Loucy (cell line): ENCODE results near the gene RETREG3.
A peak's percentile ranks its signal among the peaks of the same experiment; 100 is the strongest.
"Not testable (repeated sequence)": the region's sequence is repeated elsewhere in the genome, so short reads cannot be mapped to it uniquely, and the experiment has no call there.

Experiments
- H2AFZ ChIP-seq: fragments of 200-600 bp; sonication (generic); 2 replicates; pipeline ENCODE4 v1.6.0; 2016; ENCODE audit warnings: antibody characterized with exemption, mild to moderate bottlenecking, low read length, moderate library complexity
- H3F3A ChIP-seq: fragments of 200-600 bp; 2 replicates; pipeline ENCODE4 v1.6.0; 2016; ENCODE audit warnings: antibody characterized with exemption, low read depth, mild to moderate bottlenecking
- H3K27me3 ChIP-seq: fragments of 200-600 bp; sonication (generic); 2 replicates; pipeline ENCODE4 v1.6.1; 2014; ENCODE audit warnings: low read length, mild to moderate bottlenecking; ENCODE audit not compliant: insufficient read depth, poor library complexity, severe bottlenecking
- H3K36me3 ChIP-seq: fragments of 200-600 bp; sonication (generic); 2 replicates; pipeline ENCODE4 v1.6.1; 2016; ENCODE audit warnings: low read length; ENCODE audit not compliant: insufficient read depth
- H3K4me1 ChIP-seq: fragments of 200-600 bp; sonication (generic); 2 replicates; pipeline ENCODE4 v1.5.1; 2014; ENCODE audit warnings: low read length, mild to moderate bottlenecking; ENCODE audit not compliant: insufficient read depth, poor library complexity, severe bottlenecking
- H3K4me2 ChIP-seq: fragments of 200-600 bp; sonication (generic); 2 replicates; pipeline ENCODE4 v1.6.0; 2014; ENCODE audit warnings: antibody characterized with exemption, low read length, low read depth, mild to moderate bottlenecking; ENCODE audit not compliant: poor library complexity, severe bottlenecking
- H3K4me3 ChIP-seq: fragments of 200-600 bp; sonication (generic); 2 replicates; pipeline ENCODE4 v1.5.1; 2014; ENCODE audit warnings: low read length, mild to moderate bottlenecking, mixed read lengths; ENCODE audit not compliant: poor library complexity, severe bottlenecking
- H3K79me2 ChIP-seq: fragments of 200-600 bp; sonication (generic); 2 replicates; pipeline ENCODE4 v1.6.1; 2014; ENCODE audit warnings: low read length; ENCODE audit not compliant: insufficient read depth
- H3K9ac ChIP-seq: fragments of 200-600 bp; sonication (generic); 2 replicates; pipeline ENCODE4 v1.6.0; 2014; ENCODE audit warnings: mild to moderate bottlenecking, low read depth, low read length, moderate library complexity; ENCODE audit not compliant: poor library complexity, severe bottlenecking
- H3K9me2 ChIP-seq: fragments of 200-600 bp; sonication (generic); replicated peaks from 2 replicates; pipeline ENCODE4 v1.6.1; 2016; ENCODE audit warnings: low read depth, low read length, mixed read lengths
- H3K9me3 ChIP-seq: fragments of 200-600 bp; sonication (generic); 2 replicates; pipeline ENCODE4 v1.6.1; 2014; ENCODE audit warnings: mild to moderate bottlenecking, antibody characterized with exemption, low read length, low read depth; ENCODE audit not compliant: insufficient read depth
- H4K20me1 ChIP-seq: fragments of 200-600 bp; sonication (generic); 2 replicates; pipeline ENCODE4 v1.6.0; 2014; ENCODE audit warnings: antibody characterized with exemption, low read length, mild to moderate bottlenecking; ENCODE audit not compliant: insufficient read depth, poor library complexity, severe bottlenecking
- EZH2phosphoT487 ChIP-seq: fragments of 200-600 bp; IDR thresholded peaks from 2 replicates; pipeline ENCODE4 v1.6.1; 2018; ENCODE audit warnings: antibody characterized with exemption, mild to moderate bottlenecking, moderate library complexity, borderline replicate concordance
- TF ChIP-seq, protein P1 (sequence below): fragments of 200-600 bp; sonication (generic); conservative IDR thresholded peaks from 2 replicates; pipeline ENCODE4 v1.5.1; 2014; ENCODE audit warnings: mild to moderate bottlenecking, antibody characterized with exemption, low read length

RETREG3 gene

DNA sequence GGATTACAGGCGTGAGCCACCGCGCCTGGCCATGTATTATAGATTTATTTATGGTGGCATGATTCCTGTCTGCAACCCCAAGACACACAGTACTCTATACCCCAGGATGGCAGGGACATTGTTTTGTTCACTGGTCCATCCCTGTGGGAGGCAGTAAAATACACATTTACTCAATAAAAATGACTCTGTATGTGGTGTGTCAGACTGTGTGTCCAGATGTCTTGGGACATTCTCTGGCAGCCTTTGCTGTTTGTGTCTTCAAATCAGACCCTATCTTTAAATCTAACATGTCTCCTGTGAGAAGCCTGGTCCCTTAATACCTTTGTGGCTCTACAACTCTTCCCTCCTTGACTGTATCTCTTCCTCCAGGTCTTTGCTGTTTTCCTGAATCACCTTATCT lies 48.9 kb downstream of the RETREG3 start:
- Histone ChIP-seq H3K4me1 (peaks cover 20% of the 10 kb centered on the region), H3K9me2 (no peaks in the 10 kb centered on the region), H3K9ac (peak overlapping the region; percentile 22), H3K4me2 (peak overlapping the region; percentile 4), H3K9me3 (no peaks in the 10 kb centered on the region), H3K4me3 (no peak overlapping the region), H2AFZ (no peak overlapping the region), H3K36me3 (peaks cover 6% of the 10 kb centered on the region; the same call in 1 of the 2 replicates), H3K79me2 (peaks cover 39% of the 10 kb centered on the region), H3K27me3 (no peaks in the 10 kb centered on the region), H4K20me1 (peaks cover 9% of the 10 kb centered on the region), H3F3A (0 out of 2 replicates have a peak, but pooled peaks cover 6% of the 10 kb centered on the region)
- no peak for TF ChIP-seq EZH2phosphoT487
- TF ChIP-seq, protein P1, sequence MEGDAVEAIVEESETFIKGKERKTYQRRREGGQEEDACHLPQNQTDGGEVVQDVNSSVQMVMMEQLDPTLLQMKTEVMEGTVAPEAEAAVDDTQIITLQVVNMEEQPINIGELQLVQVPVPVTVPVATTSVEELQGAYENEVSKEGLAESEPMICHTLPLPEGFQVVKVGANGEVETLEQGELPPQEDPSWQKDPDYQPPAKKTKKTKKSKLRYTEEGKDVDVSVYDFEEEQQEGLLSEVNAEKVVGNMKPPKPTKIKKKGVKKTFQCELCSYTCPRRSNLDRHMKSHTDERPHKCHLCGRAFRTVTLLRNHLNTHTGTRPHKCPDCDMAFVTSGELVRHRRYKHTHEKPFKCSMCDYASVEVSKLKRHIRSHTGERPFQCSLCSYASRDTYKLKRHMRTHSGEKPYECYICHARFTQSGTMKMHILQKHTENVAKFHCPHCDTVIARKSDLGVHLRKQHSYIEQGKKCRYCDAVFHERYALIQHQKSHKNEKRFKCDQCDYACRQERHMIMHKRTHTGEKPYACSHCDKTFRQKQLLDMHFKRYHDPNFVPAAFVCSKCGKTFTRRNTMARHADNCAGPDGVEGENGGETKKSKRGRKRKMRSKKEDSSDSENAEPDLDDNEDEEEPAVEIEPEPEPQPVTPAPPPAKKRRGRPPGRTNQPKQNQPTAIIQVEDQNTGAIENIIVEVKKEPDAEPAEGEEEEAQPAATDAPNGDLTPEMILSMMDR = no peak

DNA sequence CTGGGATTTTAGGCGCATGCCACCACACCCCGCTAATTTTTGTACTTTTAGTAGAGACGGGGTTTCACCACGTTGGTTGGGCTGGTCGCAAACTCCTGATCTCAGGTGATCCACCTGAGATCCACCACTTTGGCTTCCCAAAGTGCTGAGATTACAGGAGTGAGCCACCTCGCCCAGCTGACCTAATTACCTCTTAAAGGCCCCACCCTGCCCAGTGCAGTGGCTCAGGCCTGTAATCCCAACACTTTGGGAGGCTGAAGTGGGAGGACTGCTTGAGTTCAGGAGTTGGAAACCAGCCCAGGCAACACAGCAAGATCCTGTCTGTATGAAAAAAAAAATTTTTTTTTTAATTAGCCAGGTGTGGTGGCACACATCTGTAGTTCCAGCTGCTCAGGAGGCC lies 50.1 kb downstream of the RETREG3 start:
- Histone ChIP-seq H3K4me1 (peaks cover 21% of the 10 kb centered on the region), H3K4me2 (no peak overlapping the region), H3K79me2 (peaks cover 42% of the 10 kb centered on the region), H4K20me1 (peaks cover 11% of the 10 kb centered on the region), H3K9ac (no peak overlapping the region), H3K36me3 (no peaks in the 10 kb centered on the region), H3K9me2 (no peaks in the 10 kb centered on the region), H3K9me3 (no peaks in the 10 kb centered on the region), H3K4me3 (no peak overlapping the region), H3F3A (0 out of 2 replicates have a peak, but pooled peaks cover 6% of the 10 kb centered on the region), H2AFZ (no peak overlapping the region), H3K27me3 (no peaks in the 10 kb centered on the region)
- no peak for TF ChIP-seq EZH2phosphoT487
- TF ChIP-seq, protein P1 = no peak

DNA sequence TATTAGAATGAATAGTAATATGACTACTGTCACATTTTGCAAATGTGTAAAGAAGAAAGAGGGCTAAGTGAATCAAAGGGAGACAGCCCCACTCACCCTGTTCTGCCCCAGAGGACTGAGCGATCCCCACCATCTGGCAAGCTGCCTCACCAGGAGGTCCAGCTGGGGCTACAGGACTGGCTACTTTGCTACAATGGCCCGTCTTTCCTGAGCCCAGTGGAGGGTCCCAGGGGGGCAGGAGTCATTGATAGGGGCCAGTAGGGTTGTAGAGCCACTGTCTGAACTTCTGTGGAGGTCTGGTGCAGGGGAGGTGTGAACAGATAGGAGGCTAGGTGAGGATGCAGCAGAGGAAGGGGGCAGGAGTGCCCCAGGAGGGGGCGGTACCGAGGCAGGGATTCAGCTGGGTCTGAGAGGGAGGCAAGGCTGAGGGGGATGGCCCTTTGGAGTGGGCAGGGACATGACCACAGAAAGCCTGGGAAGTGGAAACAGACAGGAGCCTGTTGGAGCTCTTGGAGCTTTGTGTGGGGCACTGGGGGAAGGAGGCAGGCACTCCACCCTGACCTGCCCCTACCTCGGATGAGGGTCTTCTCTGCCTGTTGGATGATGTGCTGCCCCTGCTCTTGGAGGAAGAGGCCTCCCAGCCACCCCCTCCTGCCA lies 53.1 kb downstream of the RETREG3 start:
- TF ChIP-seq, protein P1 = peak; percentile 41
- H2AFZ ChIP-seq, H3F3A ChIP-seq, H3K9me3 ChIP-seq, H3K27me3 ChIP-seq, H3K36me3 ChIP-seq, H3K9me2 ChIP-seq: not testable (repeated sequence)
- Histone ChIP-seq H3K9ac (peak overlapping the region; percentile 88), H3K4me1 (peaks cover 11% of the 10 kb centered on the region), H3K79me2 (peaks cover 29% of the 10 kb centered on the region), H3K4me3 (peak overlapping the region; percentile 98), H3K4me2 (peak overlapping the region; percentile 87), H4K20me1 (peaks cover 11% of the 10 kb centered on the region)
